IMR-90 (cell line): Measurements from ENCODE around the gene ANKRD44. TPM values are rescaled to one million over a fixed set of nuclear protein-coding genes. Genes with fewer than 3 reads are reported as not detected.

ENCODE experiments used
- ATAC-seq: fragments of 200-7000 bp; cut with Tn5 transposase; 2 replicates; pipeline ENCODE4 v1.9.1; 2020; ENCODE audit warnings: low read depth, mild to moderate bottlenecking, moderate library complexity
- BruUV-seq: library from RNA; stranded (reverse); fragments of 400-500 nt; replicated peaks from 2 replicates; lab custom pipeline; 2021; lab: Mats Ljungman, UMichigan
- CTCF ChIA-PET: fragments of 300-600 bp; formaldehyde crosslinking; extraction: SDS; loops from one replicate; lab custom pipeline; 2021; ENCODE audit warnings: antibody characterized with exemption; lab: Yijun Ruan, JAX
- POLR2A ChIA-PET: fragments of 300-600 bp; sonication (Branson Sonifier 250); formaldehyde crosslinking; loops from one replicate; lab custom pipeline; 2022; ENCODE audit warnings: antibody characterized with exemption; ENCODE audit not compliant: unreplicated experiment; lab: Charles Lee
- DNase-seq: peaks from one replicate; pipeline ENCODE4 v3.0.0; 2013
- H2AFZ ChIP-seq: replicated peaks from 2 replicates; pipeline ENCODE3; 2013; ENCODE audit warnings: low read length, mild to moderate bottlenecking; ENCODE audit not compliant: poor library complexity
- H2AK5ac ChIP-seq: 2 replicates; pipeline ENCODE4 v1.6.1; 2013; ENCODE audit warnings: low read depth, low read length, inconsistent platforms
- H2AK9ac ChIP-seq: replicated peaks from 2 replicates; pipeline ENCODE3; 2013; ENCODE audit warnings: mild to moderate bottlenecking, low read depth, low read length, moderate library complexity; ENCODE audit not compliant: poor library complexity
- H2BK120ac ChIP-seq: 2 replicates; pipeline ENCODE4 v1.6.1; 2013; ENCODE audit warnings: low read depth, low read length, inconsistent platforms
- H2BK15ac ChIP-seq: 3 replicates; pipeline ENCODE4 v1.6.1; 2013; ENCODE audit warnings: low read depth, low read length, inconsistent platforms
- H2BK20ac ChIP-seq: 2 replicates; pipeline ENCODE4 v1.6.1; 2013; ENCODE audit warnings: low read depth, mild to moderate bottlenecking, inconsistent platforms, low read length, moderate library complexity
- H2BK5ac ChIP-seq: 2 replicates; pipeline ENCODE4 v1.6.1; 2013; ENCODE audit warnings: mild to moderate bottlenecking, low read depth, low read length, inconsistent platforms; ENCODE audit not compliant: poor library complexity, severe bottlenecking
- H3K14ac ChIP-seq: replicated peaks from 2 replicates; pipeline ENCODE4 v1.6.1; 2013; ENCODE audit warnings: low read depth, low read length, inconsistent platforms
- H3K18ac ChIP-seq: 2 replicates; pipeline ENCODE4 v1.6.1; 2013; ENCODE audit warnings: low read depth, low read length, control low read depth
- H3K23ac ChIP-seq: 2 replicates; pipeline ENCODE4 v1.6.1; 2013; ENCODE audit warnings: low read depth, low read length, inconsistent platforms
- H3K27ac ChIP-seq: 2 replicates; pipeline ENCODE4 v1.5.1; 2013; ENCODE audit warnings: mild to moderate bottlenecking, control low read depth, low read length; ENCODE audit not compliant: insufficient read depth
- H3K27me3 ChIP-seq: 2 replicates; pipeline ENCODE4 v1.6.1; 2013; ENCODE audit warnings: low read length; ENCODE audit not compliant: control insufficient read depth, insufficient read depth
- H3K36me3 ChIP-seq: 2 replicates; pipeline ENCODE4 v1.6.1; 2013; ENCODE audit warnings: low read length, mixed read lengths; ENCODE audit not compliant: control insufficient read depth, insufficient read depth
- H3K4ac ChIP-seq: 2 replicates; pipeline ENCODE4 v1.6.1; 2013; ENCODE audit warnings: low read depth, low read length, inconsistent platforms
- H3K4me1 ChIP-seq: 2 replicates; pipeline ENCODE4 v1.6.1; 2013; ENCODE audit warnings: low read length, mixed read lengths; ENCODE audit not compliant: control insufficient read depth, insufficient read depth
- H3K4me2 ChIP-seq: 2 replicates; pipeline ENCODE4 v1.6.1; 2013; ENCODE audit warnings: low read depth, mild to moderate bottlenecking, control low read depth, low read length, moderate library complexity
- H3K4me3 ChIP-seq: 2 replicates; pipeline ENCODE4 v1.5.1; 2013; ENCODE audit warnings: low read depth, mild to moderate bottlenecking, control low read depth, low read length, moderate library complexity; ENCODE audit not compliant: insufficient read depth
- H3K56ac ChIP-seq: 2 replicates; pipeline ENCODE4 v1.6.1; 2013; ENCODE audit warnings: low read length, inconsistent platforms; ENCODE audit not compliant: insufficient read depth; ENCODE audit errors: extremely low read depth
- H3K79me1 ChIP-seq, 2 experiments: 2 replicates each; pipeline ENCODE4 v1.6.1; 2013; ENCODE audit warnings: low read length in 2 of 2, inconsistent platforms in 1 of 2, low read depth in 1 of 2
- H3K9ac ChIP-seq: 2 replicates; pipeline ENCODE4 v1.6.1; 2013; ENCODE audit warnings: low read depth, low read length, control low read depth
- H3K9me1 ChIP-seq: 2 replicates; pipeline ENCODE4 v1.6.1; 2013; ENCODE audit warnings: low read length, inconsistent platforms; ENCODE audit not compliant: insufficient read depth
- H3K9me3 ChIP-seq: 2 replicates; pipeline ENCODE4 v1.6.1; 2013; ENCODE audit warnings: low read length; ENCODE audit not compliant: control insufficient read depth, insufficient read depth
- H4K20me1 ChIP-seq: 2 replicates; pipeline ENCODE4 v1.6.1; 2013; ENCODE audit warnings: low read length, inconsistent platforms; ENCODE audit not compliant: insufficient read depth
- H4K5ac ChIP-seq: 2 replicates; pipeline ENCODE4 v1.6.1; 2013; ENCODE audit warnings: mild to moderate bottlenecking, low read depth, low read length, control low read depth
- H4K8ac ChIP-seq, 2 experiments: 2 replicates each; pipeline ENCODE4 v1.6.1; 2013; ENCODE audit warnings: low read depth in 2 of 2, low read length in 2 of 2, control low read depth in 1 of 2, inconsistent platforms in 1 of 2
- H4K91ac ChIP-seq: 2 replicates; pipeline ENCODE4 v1.6.1; 2013; ENCODE audit warnings: low read depth, low read length, inconsistent platforms; ENCODE audit not compliant: insufficient read depth
- BHLHE40 ChIP-seq: fragments of 150-350 bp; IDR thresholded peaks from 2 replicates; pipeline ENCODE4 v1.6.1; 2016; ENCODE audit warnings: mild to moderate bottlenecking, low read depth, low read length
- CEBPB ChIP-seq: IDR thresholded peaks from 2 replicates; pipeline ENCODE4 v1.6.1; 2012; ENCODE audit warnings: low read depth, low read length, improper control_type of control experiment
- CTCF ChIP-seq: conservative IDR thresholded peaks from 2 replicates; pipeline ENCODE4 v1.5.1; 2012; ENCODE audit warnings: mild to moderate bottlenecking, low read depth, low read length, improper control_type of control experiment
- FOS ChIP-seq: fragments of 150-350 bp; IDR thresholded peaks from 2 replicates; pipeline ENCODE4 v1.6.1; 2016; ENCODE audit warnings: low read depth, low read length
- MAZ ChIP-seq: IDR thresholded peaks from 2 replicates; pipeline ENCODE4 v1.6.1; 2012; ENCODE audit warnings: low read depth, mild to moderate bottlenecking, low read length, improper control_type of control experiment, moderate library complexity, borderline replicate concordance
- MXI1 ChIP-seq: IDR thresholded peaks from 2 replicates; pipeline ENCODE4 v1.6.1; 2012; ENCODE audit warnings: low read depth, mild to moderate bottlenecking, low read length, moderate library complexity, borderline replicate concordance
- NFE2L2 ChIP-seq: fragments of 150-350 bp; IDR thresholded peaks from 2 replicates; pipeline ENCODE4 v1.6.1; 2016; ENCODE audit warnings: low read depth, mild to moderate bottlenecking, low read length
- POLR2A ChIP-seq: IDR thresholded peaks from 2 replicates; pipeline ENCODE4 v1.6.1; 2012; ENCODE audit warnings: mild to moderate bottlenecking, low read depth, low read length
- RAD21 ChIP-seq: IDR thresholded peaks from 2 replicates; pipeline ENCODE4 v1.6.1; 2012; ENCODE audit warnings: low read length, improper control_type of control experiment
- RCOR1 ChIP-seq: IDR thresholded peaks from 2 replicates; pipeline ENCODE4 v1.6.1; 2012; ENCODE audit warnings: mild to moderate bottlenecking, low read length, improper control_type of control experiment; ENCODE audit not compliant: insufficient replicate concordance
- RFX5 ChIP-seq: IDR thresholded peaks from 2 replicates; pipeline ENCODE4 v1.8.0; 2012; ENCODE audit warnings: low read depth, mild to moderate bottlenecking, low read length, moderate library complexity
- SMC3 ChIP-seq: fragments of 150-350 bp; IDR thresholded peaks from 2 replicates; pipeline ENCODE4 v1.6.1; 2016; ENCODE audit warnings: low read depth, mild to moderate bottlenecking, antibody characterized with exemption, low read length, moderate library complexity
- USF2 ChIP-seq: fragments of 150-350 bp; IDR thresholded peaks from 2 replicates; pipeline ENCODE4 v1.6.1; 2017; ENCODE audit warnings: mild to moderate bottlenecking, antibody characterized with exemption, low read length, low read depth
- WGBS, 2 experiments: methylation state at CpG; one replicate each; pipeline versions ENCODE4 v1.1.5 to v1.1.7; 2013; ENCODE audit warnings: missing lambda C conversion rate in 2 of 2; ENCODE audit not compliant: insufficient read length in 1 of 2; ENCODE audit errors: extremely low coverage in 2 of 2; 5-methylcytosine and 5-hydroxymethylcytosine counted together
- dilution Hi-C: fragments of 300-500 bp; cut with HindIII; formaldehyde crosslinking; loops from one replicate; pipeline ENCODE4 v1.14.3; 2018; ENCODE audit warnings: low sequenced_read_pairs; ENCODE audit not compliant: unreplicated experiment
- in situ Hi-C: fragments of 300-500 bp; cut with MboI; formaldehyde crosslinking; loops from 3 replicates; pipeline ENCODE4 v1.14.3; 2019; ENCODE audit warnings: low sequenced_read_pairs, inconsistent platforms, mixed read lengths
- intact Hi-C: fragments of 100-400 bp; cut with micrococcal nuclease; formaldehyde crosslinking; loops from 2 replicates; pipeline ENCODE4 v1.10.0; 2022
- polyA plus RNA-seq, 3 experiments: library from polyadenylated mRNA; depleted of rRNA; stranded (reverse); fragments of >200 nt; gene quantifications; 2 replicates each; pipeline ENCODE4 v1.2.3, GENCODE V29; 2012; ENCODE audit warnings: low replicate concordance in 1 of 3
- total RNA-seq: library from RNA; depleted of rRNA; stranded (reverse); fragments of >200 nt; gene quantifications from 2 replicates; pipeline ENCODE4 v1.2.3, GENCODE V29; 2012
- TF ChIP-seq, protein P1 (sequence below): fragments of 150-350 bp; IDR thresholded peaks from 2 replicates; pipeline ENCODE4 v1.6.1; 2016; ENCODE audit warnings: low read depth, mild to moderate bottlenecking, low read length, moderate library complexity, borderline replicate concordance

ANKRD44 gene
- total and polyA plus RNA-seq, 2 of the 4 experiments (the other 2 are of a cell fraction): 5.2 to 15.6 TPM

GRCh38 chr2:196955036-196955435 is 355.5 kb downstream of the ANKRD44 start:
- no peaks in the 10 kb centered on the region for H3K9me3 ChIP-seq
- no peak overlapping the region for H2BK5ac ChIP-seq
- H3K56ac ChIP-seq: no peak overlapping the region
- H2AFZ ChIP-seq: no peak overlapping the region
- H4K20me1 ChIP-seq: no peaks in the 10 kb centered on the region
- H3K23ac ChIP-seq: no peak overlapping the region
- no peaks in the 10 kb centered on the region for H3K36me3 ChIP-seq
- H2BK15ac ChIP-seq: no peak overlapping the region
- no peaks in the 10 kb centered on the region for H3K79me1 ChIP-seq
- BruUV-seq: no TSS peak
- H4K5ac ChIP-seq: no peak overlapping the region
- H3K4me3 ChIP-seq: no peak overlapping the region
- ATAC-seq: no peak
- no peak overlapping the region for H4K91ac ChIP-seq
- H3K9me1 ChIP-seq: no peaks in the 10 kb centered on the region
- H3K4me1 ChIP-seq: no peaks in the 10 kb centered on the region
- H3K4ac ChIP-seq: no peak overlapping the region
- no peak overlapping the region for H3K14ac ChIP-seq
- no peak overlapping the region for H3K9ac ChIP-seq
- H2AK5ac ChIP-seq: no peak overlapping the region
- no peak overlapping the region for H2BK120ac ChIP-seq
- H3K4me2 ChIP-seq: no peak overlapping the region
- dilution Hi-C loops: no loop called here
- no peak overlapping the region for H2AK9ac ChIP-seq
- no CpG with 5 or more reads among the region's 3 CpGs for WGBS, 2 experiments
- intact Hi-C loops: no loop called here
- H3K27me3 ChIP-seq: no peaks in the 10 kb centered on the region
- no peak overlapping the region for H3K27ac ChIP-seq
- ChIA-PET CTCF (interaction anchor here (0.7 kb wide), 1 partner anchor 13 kb away, joined by 3 read pairs; no protein-coding TSS in a partner anchor), POLR2A (no interaction called here)
- DNase-seq: no peak
- TF ChIP-seq BHLHE40: no peak
- TF ChIP-seq CEBPB: no peak
- TF ChIP-seq FOS: no peak
- TF ChIP-seq USF2: no peak
- TF ChIP-seq NFE2L2: no peak
- TF ChIP-seq, protein P1, sequence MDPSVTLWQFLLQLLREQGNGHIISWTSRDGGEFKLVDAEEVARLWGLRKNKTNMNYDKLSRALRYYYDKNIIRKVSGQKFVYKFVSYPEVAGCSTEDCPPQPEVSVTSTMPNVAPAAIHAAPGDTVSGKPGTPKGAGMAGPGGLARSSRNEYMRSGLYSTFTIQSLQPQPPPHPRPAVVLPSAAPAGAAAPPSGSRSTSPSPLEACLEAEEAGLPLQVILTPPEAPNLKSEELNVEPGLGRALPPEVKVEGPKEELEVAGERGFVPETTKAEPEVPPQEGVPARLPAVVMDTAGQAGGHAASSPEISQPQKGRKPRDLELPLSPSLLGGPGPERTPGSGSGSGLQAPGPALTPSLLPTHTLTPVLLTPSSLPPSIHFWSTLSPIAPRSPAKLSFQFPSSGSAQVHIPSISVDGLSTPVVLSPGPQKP: no peak
- no peak for TF ChIP-seq MAZ
- no peak for TF ChIP-seq SMC3
- TF ChIP-seq RFX5: no peak
- TF ChIP-seq POLR2A: no peak
- TF ChIP-seq RCOR1: no peak
- TF ChIP-seq CTCF: no peak
- no peak for TF ChIP-seq RAD21
- no peak for TF ChIP-seq MXI1
- H3K18ac ChIP-seq: no peak overlapping the region
- H4K8ac ChIP-seq: no peak overlapping the region
- in situ Hi-C loops: no loop called here
- no peak overlapping the region for H2BK20ac ChIP-seq
